ENCODE results near the gene CACUL1. TPM values are rescaled to one million over a fixed set of nuclear protein-coding genes. Genes with fewer than 3 reads are reported as not detected.

The CACUL1 gene
- total and polyA plus RNA-seq, 4 donors = 3.9 to 15.8 (median 13.1) TPM

DNA sequence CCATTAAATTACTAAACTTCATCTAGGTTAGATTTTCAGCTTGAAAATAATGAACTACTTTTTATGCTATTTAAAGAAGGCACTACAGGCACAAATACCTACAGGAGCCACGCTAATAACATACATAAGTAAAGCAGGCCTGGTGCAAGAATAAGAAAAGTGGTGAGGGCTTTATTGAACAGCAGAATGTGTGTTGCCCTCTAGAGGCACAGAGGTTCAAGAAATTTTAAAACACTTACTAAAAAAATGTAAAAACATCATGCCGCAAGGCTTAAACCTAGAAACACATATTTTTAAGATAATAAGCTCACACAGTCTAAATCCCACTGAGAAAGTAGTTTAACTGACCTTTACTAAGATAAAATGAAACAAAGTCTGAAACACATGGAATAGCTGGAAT, 20.3 kb downstream of the CACUL1 start:
- no peaks in the 10 kb centered on the region for H3K36me3 ChIP-seq (ENCODE audit: control insufficient read depth in 4 of 4, insufficient read depth in 3 of 4, low read depth in 1 of 4, low read length in 3 of 4)
- H3K27me3 ChIP-seq (ENCODE audit: control insufficient read depth in 4 of 4, insufficient read depth in 4 of 4, low read length in 3 of 4) = no peaks in the 10 kb centered on the region
- DNase-seq (ENCODE audit: low spot score) = no peak
- WGBS = 82% methylated on average over 2 of the region's 2 CpGs
- peaks cover 6 to 20% (median 16%) of the 10 kb centered on the region in 4 donors for H3K4me1 ChIP-seq (ENCODE audit: control insufficient read depth in 4 of 4, insufficient read depth in 4 of 4, low read length in 3 of 4)
- H3K9me3 ChIP-seq (ENCODE audit: control insufficient read depth in 4 of 4, low read length in 3 of 4) = no peaks in the 10 kb centered on the region
- TF ChIP-seq, protein P1, sequence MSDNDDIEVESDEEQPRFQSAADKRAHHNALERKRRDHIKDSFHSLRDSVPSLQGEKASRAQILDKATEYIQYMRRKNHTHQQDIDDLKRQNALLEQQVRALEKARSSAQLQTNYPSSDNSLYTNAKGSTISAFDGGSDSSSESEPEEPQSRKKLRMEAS (IDR thresholded peaks at IDR 0.05) = no peak
- TF ChIP-seq YY1 (IDR thresholded peaks at IDR 0.05) (no peak), FOXA1 (IDR thresholded peaks at IDR 0.05) (no peak), EGR1 (IDR thresholded peaks at IDR 0.05; ENCODE audit: low read depth in 2 of 2) (no peak)
- H3K4me3 ChIP-seq (ENCODE audit: low read depth in 1 of 3, low read length in 3 of 3) = no peak overlapping the region
- no peak overlapping the region for H3K27ac ChIP-seq (ENCODE audit: low read depth in 1 of 2, low read length in 2 of 2)
- no peak overlapping the region for H3K9ac ChIP-seq (ENCODE audit: low read depth in 1 of 2, low read length in 2 of 2)

DNA sequence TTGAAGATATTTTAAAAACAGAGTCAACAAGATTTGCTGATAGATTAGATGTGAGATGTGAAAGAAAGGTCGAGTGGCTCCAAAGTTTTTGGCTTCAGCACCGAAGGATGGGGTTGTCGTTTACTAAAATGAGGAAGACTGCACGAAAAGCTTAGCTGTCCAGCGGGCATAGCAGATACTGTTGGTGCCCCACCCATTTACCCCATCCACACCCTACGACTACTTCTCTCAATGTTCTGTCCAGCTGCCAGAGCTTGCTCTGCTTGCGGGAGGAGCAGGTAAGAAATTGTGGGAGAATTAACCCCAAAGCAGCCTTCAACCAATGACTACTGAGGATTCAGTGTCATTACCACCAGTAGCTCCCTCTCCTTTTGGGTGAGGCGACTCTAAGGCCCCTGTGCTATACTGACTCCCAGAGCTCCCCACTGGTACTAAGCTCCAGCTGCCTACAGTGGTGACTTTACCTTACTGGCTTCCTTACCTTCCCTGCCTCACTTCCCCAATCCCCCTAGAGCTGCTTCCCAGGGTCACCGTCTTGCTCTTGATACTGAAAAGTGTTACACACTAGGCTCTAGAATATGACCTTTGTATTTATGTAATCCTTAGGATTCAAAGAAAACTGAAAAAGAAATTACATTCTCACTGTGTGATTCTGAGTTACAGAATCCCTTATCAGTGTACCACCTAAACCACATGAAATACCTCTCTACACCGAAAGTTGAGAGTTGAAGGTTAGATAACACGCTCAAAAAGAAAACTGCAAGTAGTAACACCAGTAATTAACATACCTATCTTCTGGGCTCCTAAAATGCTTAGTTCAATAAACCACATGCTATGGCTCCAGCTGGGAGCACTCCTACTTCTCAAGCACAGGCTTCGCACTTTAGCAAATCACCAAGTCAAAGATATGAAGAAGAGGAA, 22.3 kb downstream of the CACUL1 start:
- H3K36me3 ChIP-seq (ENCODE audit: control insufficient read depth in 4 of 4, insufficient read depth in 3 of 4, low read depth in 1 of 4, low read length in 3 of 4) = no peaks in the 10 kb centered on the region
- TF ChIP-seq, protein P2, sequence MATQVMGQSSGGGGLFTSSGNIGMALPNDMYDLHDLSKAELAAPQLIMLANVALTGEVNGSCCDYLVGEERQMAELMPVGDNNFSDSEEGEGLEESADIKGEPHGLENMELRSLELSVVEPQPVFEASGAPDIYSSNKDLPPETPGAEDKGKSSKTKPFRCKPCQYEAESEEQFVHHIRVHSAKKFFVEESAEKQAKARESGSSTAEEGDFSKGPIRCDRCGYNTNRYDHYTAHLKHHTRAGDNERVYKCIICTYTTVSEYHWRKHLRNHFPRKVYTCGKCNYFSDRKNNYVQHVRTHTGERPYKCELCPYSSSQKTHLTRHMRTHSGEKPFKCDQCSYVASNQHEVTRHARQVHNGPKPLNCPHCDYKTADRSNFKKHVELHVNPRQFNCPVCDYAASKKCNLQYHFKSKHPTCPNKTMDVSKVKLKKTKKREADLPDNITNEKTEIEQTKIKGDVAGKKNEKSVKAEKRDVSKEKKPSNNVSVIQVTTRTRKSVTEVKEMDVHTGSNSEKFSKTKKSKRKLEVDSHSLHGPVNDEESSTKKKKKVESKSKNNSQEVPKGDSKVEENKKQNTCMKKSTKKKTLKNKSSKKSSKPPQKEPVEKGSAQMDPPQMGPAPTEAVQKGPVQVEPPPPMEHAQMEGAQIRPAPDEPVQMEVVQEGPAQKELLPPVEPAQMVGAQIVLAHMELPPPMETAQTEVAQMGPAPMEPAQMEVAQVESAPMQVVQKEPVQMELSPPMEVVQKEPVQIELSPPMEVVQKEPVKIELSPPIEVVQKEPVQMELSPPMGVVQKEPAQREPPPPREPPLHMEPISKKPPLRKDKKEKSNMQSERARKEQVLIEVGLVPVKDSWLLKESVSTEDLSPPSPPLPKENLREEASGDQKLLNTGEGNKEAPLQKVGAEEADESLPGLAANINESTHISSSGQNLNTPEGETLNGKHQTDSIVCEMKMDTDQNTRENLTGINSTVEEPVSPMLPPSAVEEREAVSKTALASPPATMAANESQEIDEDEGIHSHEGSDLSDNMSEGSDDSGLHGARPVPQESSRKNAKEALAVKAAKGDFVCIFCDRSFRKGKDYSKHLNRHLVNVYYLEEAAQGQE (IDR thresholded peaks at IDR 0.05) = no peak
- TF ChIP-seq SP1 (IDR thresholded peaks at IDR 0.05) (no peak), NR2F2 (IDR thresholded peaks at IDR 0.05) (no peak), RAD21 (IDR thresholded peaks at IDR 0.05) (no peak), RXRA (IDR thresholded peaks at IDR 0.05) (no peak), GABPA (IDR thresholded peaks at IDR 0.05 in 1 of 2, conservative IDR thresholded peaks at IDR 0.05 in 1 of 2) (no peak), YY1 (IDR thresholded peaks at IDR 0.05) (no peak)
- TF ChIP-seq, protein P3, sequence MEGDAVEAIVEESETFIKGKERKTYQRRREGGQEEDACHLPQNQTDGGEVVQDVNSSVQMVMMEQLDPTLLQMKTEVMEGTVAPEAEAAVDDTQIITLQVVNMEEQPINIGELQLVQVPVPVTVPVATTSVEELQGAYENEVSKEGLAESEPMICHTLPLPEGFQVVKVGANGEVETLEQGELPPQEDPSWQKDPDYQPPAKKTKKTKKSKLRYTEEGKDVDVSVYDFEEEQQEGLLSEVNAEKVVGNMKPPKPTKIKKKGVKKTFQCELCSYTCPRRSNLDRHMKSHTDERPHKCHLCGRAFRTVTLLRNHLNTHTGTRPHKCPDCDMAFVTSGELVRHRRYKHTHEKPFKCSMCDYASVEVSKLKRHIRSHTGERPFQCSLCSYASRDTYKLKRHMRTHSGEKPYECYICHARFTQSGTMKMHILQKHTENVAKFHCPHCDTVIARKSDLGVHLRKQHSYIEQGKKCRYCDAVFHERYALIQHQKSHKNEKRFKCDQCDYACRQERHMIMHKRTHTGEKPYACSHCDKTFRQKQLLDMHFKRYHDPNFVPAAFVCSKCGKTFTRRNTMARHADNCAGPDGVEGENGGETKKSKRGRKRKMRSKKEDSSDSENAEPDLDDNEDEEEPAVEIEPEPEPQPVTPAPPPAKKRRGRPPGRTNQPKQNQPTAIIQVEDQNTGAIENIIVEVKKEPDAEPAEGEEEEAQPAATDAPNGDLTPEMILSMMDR (IDR thresholded peaks at IDR 0.05; ENCODE audit: low read depth, low read length, missing input control) = no peak
- TF ChIP-seq, protein P1 (IDR thresholded peaks at IDR 0.05) = no peak
- TF ChIP-seq, protein P4, sequence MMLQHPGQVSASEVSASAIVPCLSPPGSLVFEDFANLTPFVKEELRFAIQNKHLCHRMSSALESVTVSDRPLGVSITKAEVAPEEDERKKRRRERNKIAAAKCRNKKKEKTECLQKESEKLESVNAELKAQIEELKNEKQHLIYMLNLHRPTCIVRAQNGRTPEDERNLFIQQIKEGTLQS (IDR thresholded peaks at IDR 0.05) = no peak
- no peaks in the 10 kb centered on the region for H3K27me3 ChIP-seq (ENCODE audit: control insufficient read depth in 4 of 4, insufficient read depth in 4 of 4, low read length in 3 of 4)
- H3K4me1 ChIP-seq (ENCODE audit: control insufficient read depth in 4 of 4, insufficient read depth in 4 of 4, low read length in 3 of 4) = peaks cover 6 to 19% (median 11%) of the 10 kb centered on the region in 4 donors
- H3K9me3 ChIP-seq (ENCODE audit: control insufficient read depth in 4 of 4, low read length in 3 of 4) = no peaks in the 10 kb centered on the region
- H3K27ac ChIP-seq (ENCODE audit: low read depth in 1 of 2, low read length in 2 of 2) = no peak overlapping the region
- no peak for DNase-seq (ENCODE audit: low spot score)
- no peak overlapping the region for H3K4me3 ChIP-seq (ENCODE audit: low read depth in 1 of 3, low read length in 3 of 3)
- H3K9ac ChIP-seq (ENCODE audit: low read depth in 1 of 2, low read length in 2 of 2) = no peak overlapping the region
- 80% methylated on average over 12 of the region's 12 CpGs for WGBS

Measured in liver (tissue), 9 donors.